ENCODE measurements around the gene GALNT2. TPM values are rescaled to one million over a fixed set of nuclear protein-coding genes. Genes with fewer than 3 reads are reported as not detected.

GALNT2 gene
- total RNA-seq, 1 experiment from 2014 or later = 152 TPM

DNA sequence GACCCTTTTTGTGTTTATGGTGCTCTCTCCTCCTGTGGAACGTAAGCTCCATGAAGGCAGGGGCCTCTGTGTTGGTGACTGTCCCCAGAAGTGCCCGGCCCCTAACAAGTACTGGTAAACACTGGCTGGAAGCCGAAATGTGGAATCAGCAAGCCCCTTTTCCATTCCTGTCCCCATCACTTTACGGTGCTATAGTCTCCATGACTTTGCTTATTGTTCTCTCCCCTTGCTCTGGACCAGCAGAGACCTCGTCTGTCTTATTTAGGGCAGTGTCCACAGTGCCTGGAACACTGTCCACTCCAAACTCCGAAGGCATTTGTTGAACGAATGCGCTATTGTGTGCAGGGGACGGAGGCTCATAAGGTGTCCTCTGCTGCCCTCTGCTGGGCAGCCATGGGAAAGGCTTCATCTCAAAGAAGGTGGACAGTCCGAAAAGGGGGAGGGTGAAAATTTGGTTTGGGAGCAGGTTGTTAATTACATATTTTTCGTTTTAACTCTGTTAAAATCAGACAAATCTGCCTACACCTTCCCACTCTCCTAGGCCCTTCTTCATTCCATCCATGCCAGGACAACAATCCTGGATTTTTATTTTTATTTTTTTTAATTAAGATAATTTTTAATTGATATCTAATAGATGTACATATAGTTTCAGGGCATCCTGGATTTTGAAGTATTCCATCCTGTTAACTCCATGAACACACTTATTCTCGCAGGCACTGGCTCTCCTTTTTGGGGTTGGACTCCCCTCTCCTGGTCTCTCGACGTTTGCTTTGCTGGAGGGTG is 243.5 kb downstream of the GALNT2 start:
- Histone ChIP-seq H3K9me3 (ENCODE audit: control insufficient read depth, insufficient read depth, low read depth, low read length) (no peaks in the 10 kb centered on the region), H3K27me3 (ENCODE audit: control insufficient read depth, insufficient read depth, low read length) (peaks cover 4% of the 10 kb centered on the region), H3K36me3 (ENCODE audit: control insufficient read depth, insufficient read depth, low read length) (no peaks in the 10 kb centered on the region), H3K27ac (ENCODE audit: low read length) (no peak overlapping the region), H3K4me3 (ENCODE audit: low read depth in 2 of 2, low read length in 2 of 2) (no peak overlapping the region; a peak in 1 of 4 replicates), H3K4me1 (ENCODE audit: control insufficient read depth, insufficient read depth, low read length) (no peaks in the 10 kb centered on the region)
- intact Hi-C loops (cut with micrococcal nuclease; ENCODE audit: unreplicated experiment) (loop anchor here (10.0 kb wide), 1 partner anchor 646 kb away; no protein-coding TSS in a partner anchor), in situ Hi-C loops (cut with HindIII; ENCODE audit: low pct_unique_long_range_greater_than_20kb, low sequenced_read_pairs) (no loop called here)
- ChIA-PET POLR2A (no interaction called here), CTCF (interaction anchor here (0.6 to 0.7 kb wide), 2 partner anchors 111 to 320 kb away, joined by 3 read pairs; no protein-coding TSS in a partner anchor)
- ATAC-seq (peak; percentile 94), DNase-seq (ENCODE audit: low read depth, low spot score) (peak; percentile 65)
- no peak for TF ChIP-seq TCF7L2 (IDR thresholded peaks at IDR 0.05; ENCODE audit: low read depth, low read length)
- TF ChIP-seq, protein P1, sequence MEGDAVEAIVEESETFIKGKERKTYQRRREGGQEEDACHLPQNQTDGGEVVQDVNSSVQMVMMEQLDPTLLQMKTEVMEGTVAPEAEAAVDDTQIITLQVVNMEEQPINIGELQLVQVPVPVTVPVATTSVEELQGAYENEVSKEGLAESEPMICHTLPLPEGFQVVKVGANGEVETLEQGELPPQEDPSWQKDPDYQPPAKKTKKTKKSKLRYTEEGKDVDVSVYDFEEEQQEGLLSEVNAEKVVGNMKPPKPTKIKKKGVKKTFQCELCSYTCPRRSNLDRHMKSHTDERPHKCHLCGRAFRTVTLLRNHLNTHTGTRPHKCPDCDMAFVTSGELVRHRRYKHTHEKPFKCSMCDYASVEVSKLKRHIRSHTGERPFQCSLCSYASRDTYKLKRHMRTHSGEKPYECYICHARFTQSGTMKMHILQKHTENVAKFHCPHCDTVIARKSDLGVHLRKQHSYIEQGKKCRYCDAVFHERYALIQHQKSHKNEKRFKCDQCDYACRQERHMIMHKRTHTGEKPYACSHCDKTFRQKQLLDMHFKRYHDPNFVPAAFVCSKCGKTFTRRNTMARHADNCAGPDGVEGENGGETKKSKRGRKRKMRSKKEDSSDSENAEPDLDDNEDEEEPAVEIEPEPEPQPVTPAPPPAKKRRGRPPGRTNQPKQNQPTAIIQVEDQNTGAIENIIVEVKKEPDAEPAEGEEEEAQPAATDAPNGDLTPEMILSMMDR (IDR thresholded peaks at IDR 0.05) = peak; percentile 91
- BruUV-seq (replicated peaks) = no TSS peak

DNA sequence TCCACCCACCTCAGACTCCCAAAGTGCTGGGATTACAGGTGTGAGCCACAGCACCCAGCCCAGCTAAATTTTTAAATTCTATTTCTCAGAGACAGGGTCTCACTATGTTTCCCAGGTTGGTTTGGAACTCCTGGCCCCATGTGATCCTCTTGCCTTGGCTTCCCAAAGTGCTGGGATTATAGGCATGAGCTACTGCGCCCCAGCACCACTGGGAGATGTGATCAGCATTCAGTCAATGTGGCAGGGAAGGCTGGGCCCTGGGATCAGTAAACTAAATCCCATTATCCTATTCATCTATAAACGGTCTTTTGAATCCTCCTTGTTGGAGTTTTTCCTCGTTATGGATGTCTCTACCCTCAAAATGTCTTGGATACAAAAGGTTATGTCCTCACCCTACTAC is 245.6 kb downstream of the GALNT2 start:
- Histone ChIP-seq H3K4me1 (ENCODE audit: control insufficient read depth, insufficient read depth, low read length) (no peaks in the 10 kb centered on the region), H3K27ac (ENCODE audit: low read length) (no peak overlapping the region), H3K36me3 (ENCODE audit: control insufficient read depth, insufficient read depth, low read length) (no peaks in the 10 kb centered on the region), H3K27me3 (ENCODE audit: control insufficient read depth, insufficient read depth, low read length) (peaks cover 4% of the 10 kb centered on the region), H3K9me3 (ENCODE audit: control insufficient read depth, insufficient read depth, low read depth, low read length) (no peaks in the 10 kb centered on the region), H3K4me3 (ENCODE audit: low read depth in 2 of 2, low read length in 2 of 2) (no peak overlapping the region)
- POLR2A ChIA-PET = no interaction called here
- ATAC-seq (no peak), DNase-seq (ENCODE audit: low read depth, low spot score) (no peak)
- CTCF ChIA-PET = interaction anchor here (0.7 kb wide), 1 partner anchor 656 kb away, joined by 9 read pairs; no protein-coding TSS in a partner anchor
- intact Hi-C loops (cut with micrococcal nuclease; ENCODE audit: unreplicated experiment) (loop anchor here (10.0 kb wide), 1 partner anchor 648 kb away; no protein-coding TSS in a partner anchor), in situ Hi-C loops (cut with HindIII; ENCODE audit: low pct_unique_long_range_greater_than_20kb, low sequenced_read_pairs) (no loop called here)
- no peak for TF ChIP-seq TCF7L2 (IDR thresholded peaks at IDR 0.05; ENCODE audit: low read depth, low read length)
- TF ChIP-seq, protein P2, sequence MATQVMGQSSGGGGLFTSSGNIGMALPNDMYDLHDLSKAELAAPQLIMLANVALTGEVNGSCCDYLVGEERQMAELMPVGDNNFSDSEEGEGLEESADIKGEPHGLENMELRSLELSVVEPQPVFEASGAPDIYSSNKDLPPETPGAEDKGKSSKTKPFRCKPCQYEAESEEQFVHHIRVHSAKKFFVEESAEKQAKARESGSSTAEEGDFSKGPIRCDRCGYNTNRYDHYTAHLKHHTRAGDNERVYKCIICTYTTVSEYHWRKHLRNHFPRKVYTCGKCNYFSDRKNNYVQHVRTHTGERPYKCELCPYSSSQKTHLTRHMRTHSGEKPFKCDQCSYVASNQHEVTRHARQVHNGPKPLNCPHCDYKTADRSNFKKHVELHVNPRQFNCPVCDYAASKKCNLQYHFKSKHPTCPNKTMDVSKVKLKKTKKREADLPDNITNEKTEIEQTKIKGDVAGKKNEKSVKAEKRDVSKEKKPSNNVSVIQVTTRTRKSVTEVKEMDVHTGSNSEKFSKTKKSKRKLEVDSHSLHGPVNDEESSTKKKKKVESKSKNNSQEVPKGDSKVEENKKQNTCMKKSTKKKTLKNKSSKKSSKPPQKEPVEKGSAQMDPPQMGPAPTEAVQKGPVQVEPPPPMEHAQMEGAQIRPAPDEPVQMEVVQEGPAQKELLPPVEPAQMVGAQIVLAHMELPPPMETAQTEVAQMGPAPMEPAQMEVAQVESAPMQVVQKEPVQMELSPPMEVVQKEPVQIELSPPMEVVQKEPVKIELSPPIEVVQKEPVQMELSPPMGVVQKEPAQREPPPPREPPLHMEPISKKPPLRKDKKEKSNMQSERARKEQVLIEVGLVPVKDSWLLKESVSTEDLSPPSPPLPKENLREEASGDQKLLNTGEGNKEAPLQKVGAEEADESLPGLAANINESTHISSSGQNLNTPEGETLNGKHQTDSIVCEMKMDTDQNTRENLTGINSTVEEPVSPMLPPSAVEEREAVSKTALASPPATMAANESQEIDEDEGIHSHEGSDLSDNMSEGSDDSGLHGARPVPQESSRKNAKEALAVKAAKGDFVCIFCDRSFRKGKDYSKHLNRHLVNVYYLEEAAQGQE (IDR thresholded peaks at IDR 0.05; ENCODE audit: insufficient read depth in 1 of 2, low read depth in 2 of 2, low read length in 1 of 2) = no peak
- TF ChIP-seq, protein P1 (IDR thresholded peaks at IDR 0.05) = no peak
- no peak for TF ChIP-seq SIN3A (IDR thresholded peaks at IDR 0.05; ENCODE audit: borderline replicate concordance, insufficient read depth, low read depth, low read length)
- TF ChIP-seq POLR2AphosphoS5 (IDR thresholded peaks at IDR 0.05; ENCODE audit: low read depth, low read length) = no peak
- BruUV-seq (replicated peaks) = no TSS peak
